Head of caudate nucleus (tissue), 42 donors: ENCODE measurements around the gene ZBTB4.

Experiments used
- DNase-seq, 42 donors: peaks; one replicate each; pipeline versions ENCODE4 v3.0.0 to v3.0.0-alpha.2; 2020 to 2021; ENCODE audit warnings: mixed read lengths in 7 of 42
- intact Hi-C: fragments of 100-400 bp; cut with DNase I; formaldehyde crosslinking; loops from one replicate; pipeline ENCODE4 v1.15.0; 2022

The ZBTB4 gene

DNA sequence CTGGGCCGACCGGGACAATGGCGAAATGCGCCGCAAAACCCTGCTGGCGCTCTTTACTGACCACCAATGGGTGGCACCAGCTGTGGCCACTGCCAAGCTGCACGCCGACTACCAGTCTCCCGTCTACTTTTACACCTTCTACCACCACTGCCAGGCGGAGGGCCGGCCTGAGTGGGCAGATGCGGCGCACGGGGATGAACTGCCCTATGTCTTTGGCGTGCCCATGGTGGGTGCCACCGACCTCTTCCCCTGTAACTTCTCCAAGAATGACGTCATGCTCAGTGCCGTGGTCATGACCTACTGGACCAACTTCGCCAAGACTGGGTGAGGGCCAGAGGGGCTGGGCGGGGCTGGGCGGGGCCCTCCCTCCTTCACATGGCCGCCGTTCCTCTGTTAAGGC, 63.6 kb downstream of the ZBTB4 start:
- DNase-seq: no peak
- intact Hi-C loops: no loop called here

- DNase-seq: no peak
- intact Hi-C loops: no loop called here
These were observed 64.6 kb downstream of the ZBTB4 start for GRCh38 chr17:7414837-7415236.

DNA sequence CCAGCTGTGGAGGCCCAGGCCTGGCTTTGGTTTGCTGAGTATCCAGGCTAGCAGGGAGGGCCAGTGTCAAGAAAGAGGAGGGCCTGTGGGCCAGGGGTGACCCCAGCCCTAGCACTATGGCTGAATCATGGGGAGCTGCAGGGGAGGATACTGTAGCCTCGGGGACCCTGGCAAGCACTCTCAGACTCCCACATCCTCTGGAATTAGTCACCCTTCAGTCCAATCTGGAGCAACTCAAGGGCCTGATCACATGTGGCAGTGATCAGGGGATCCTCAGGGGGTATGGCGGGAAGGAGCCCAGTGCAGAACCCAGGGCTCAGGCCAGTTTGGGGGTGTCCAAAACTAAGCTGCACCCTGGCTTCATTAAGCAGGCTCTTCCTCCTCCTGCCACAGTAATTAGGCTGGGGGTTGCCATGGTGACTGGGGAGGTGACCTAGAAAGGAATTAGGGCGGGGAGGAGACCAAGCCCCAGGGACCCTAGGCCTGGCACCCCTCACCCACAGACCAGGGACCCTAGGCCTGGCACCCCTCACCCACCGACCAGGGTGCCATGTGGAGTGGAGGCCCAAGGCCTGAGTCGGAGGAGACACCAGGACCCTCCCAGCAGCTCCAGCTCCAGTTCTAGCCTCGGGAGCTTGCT, 66.0 kb downstream of the ZBTB4 start:
- intact Hi-C loops: no loop called here
- peak in 1 of 42 donors; percentile 58 for DNase-seq

DNA sequence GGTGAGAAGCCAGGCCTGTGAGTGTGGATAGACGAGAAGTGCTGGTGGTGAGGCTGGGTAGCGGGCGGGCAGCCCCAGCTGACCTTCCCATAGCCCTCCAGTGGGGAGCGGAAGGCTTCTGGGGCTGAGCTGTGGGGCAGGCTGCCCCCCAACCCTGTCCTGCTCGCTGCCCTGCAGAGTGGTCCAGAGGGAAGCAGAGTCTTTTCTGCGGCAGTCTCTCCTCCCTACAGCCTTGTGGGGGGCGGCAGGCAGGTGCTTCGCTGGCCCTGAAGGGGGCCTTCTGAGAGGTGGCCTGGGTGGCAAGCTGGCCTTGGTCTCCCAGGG, 68.0 kb downstream of the ZBTB4 start:
- no peak for DNase-seq
- intact Hi-C loops: no loop called here

- intact Hi-C loops: no loop called here
- peak in 20 of 42 donors; percentile 25 to 68 (median 46) for DNase-seq
These were observed 68.6 kb downstream of the ZBTB4 start for GRCh38 chr17:7410634-7411426.

DNA sequence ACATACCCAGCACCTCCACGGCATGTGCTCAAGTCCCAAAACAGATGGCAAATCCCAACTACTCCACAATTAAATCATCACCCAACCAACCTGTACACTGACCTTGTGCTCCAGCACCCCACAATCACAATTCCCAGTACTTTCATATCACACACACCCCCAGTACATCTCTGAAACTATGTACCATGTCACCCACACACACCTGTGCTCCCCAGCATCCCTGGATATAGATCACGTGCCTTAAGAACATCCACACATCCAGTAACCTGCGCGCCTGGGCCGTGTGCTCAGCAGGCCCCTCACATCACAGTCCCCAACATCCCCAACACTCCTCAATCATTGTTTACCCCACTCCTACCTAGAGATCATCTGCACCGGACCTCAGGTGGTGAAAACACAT, 69.7 kb downstream of the ZBTB4 start:
- peak in 10 of 42 donors; percentile 8 to 64 (median 46) for DNase-seq
- intact Hi-C loops: no loop called here
